Measurements from ENCODE around the gene DNAJC22.
"Not testable (repeated sequence)": the region's sequence is repeated elsewhere in the genome, so short reads cannot be mapped to it uniquely, and the experiment has no call there.

DNAJC22 gene

DNA sequence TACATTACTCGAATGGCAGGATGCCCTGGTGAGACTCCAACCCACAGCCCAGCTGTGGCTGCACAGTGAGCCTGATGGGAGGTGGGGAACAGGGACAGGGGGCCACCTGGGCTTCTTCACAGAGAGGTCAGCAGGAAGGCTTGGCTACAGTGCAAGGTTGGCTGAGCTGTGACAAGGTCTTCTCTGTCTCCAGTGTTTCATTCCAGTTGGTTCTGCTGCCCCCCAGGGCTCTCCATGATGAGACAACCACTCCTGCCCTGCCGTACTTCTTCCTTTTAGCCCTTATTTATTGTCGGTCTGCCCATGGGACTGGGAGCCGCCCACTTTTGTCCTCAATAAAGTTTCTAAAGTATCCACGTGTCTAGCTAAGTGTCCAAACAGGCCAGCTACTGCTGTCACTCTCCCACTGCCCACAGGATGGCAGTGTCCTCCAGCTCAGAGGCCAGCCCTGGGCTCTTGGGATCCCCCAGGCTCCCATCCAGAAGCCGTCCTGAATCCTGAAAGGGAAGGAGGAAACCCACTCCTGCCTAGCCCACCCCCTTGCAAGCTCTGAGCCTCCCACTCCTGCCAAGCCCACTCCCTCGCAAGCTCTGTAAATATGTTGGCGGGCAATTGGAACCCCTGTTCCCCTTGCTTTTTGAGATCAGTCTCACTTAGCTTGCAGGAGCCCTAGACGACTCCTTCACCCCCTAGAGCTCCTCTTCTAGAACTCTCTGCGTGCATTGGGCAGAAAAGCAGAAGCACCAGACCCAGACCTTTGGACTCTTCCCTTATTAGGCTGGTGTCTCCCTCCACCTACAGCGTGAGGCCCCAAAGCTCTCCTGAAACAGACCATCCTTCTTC, 15.1 kb upstream of the DNAJC22 start:
- peak; percentile 22 for DNase-seq

DNA sequence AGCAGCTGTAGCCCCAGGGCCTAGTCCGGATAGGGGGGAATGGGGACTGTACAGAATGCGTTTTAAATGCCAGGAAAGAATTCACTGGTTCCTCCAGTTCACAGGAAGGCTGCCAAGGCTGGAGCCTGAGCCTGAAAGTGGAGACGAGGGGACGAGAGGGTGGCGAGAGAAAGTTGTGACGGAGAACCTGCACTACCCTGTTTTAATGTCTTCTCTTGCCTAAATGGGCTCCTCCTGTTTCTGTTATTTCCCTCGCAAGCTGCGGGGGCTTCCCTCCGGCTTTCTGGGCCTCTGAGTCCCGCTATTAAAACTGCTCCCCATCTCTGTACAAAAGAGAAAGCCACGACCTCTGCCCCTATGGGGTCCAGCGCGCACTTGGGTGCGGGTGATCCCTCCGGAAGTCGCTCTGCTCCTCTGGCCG, 14.2 kb upstream of the DNAJC22 start:
- no peak for DNase-seq

DNA sequence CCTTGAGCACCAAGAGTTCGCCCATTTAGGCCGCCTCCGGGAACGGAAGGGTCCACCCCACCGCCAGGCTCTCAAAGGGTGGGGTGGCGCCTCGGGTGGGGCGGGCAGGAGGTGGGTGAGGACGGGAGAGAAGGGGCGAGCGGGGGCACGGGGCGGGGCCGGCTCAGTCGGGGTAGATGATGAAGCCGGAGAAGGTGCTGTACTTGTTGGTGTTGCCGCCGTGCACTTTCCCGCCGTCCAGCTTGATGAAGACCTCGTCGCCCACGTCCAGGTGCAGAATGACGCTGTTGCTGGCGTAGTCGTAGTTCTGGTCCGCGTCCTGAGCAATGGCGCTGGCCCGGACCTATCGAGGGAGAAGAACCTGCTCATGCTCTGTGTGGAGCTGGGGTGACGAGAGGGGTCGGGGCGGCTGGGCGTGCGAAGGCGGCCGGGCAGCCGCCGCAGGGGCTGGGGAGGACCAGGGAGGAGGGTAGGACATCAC, 13.8 kb upstream of the DNAJC22 start:
- DNase-seq = no peak

DNA sequence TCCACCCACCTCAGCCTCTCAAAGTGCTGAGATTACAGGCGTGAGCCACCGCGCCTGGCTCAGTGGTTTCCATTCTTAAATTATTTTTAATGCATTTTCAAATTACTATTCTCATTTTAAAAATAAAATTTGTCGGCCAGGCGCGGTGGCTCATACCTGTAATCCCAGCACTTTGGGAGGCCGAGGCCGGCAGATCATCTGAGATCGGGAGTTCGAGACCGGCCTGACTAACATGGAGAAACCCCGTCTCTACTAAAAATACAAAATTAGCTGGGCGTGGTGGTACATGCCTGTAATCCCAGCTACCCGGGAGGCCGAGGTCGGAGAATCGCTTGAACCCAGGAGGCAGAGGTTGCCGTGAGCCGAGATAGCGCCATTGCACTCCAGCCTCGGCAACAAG, 12.9 kb upstream of the DNAJC22 start:
- DNase-seq = not testable (repeated sequence)

DNA sequence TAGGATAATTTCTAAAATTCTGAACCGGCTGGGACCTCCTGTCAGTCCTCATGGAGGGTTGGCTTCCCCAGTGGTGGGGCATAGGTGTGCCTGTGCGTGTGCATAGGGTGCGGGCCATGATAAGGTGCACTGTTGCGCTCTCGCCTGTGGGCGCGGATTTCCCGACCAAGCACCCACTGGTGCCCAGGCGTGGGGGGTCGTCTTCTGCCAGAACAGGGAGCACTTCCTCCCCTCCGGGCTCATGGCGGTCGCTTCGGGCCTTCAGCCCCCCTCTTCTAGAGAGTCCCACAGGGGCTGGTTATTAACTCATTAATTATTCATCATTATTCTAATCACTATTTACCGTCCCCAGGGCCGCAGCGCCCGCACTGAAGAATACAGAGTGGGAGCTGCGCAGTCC, 12.5 kb upstream of the DNAJC22 start:
- DNase-seq = no peak

DNA sequence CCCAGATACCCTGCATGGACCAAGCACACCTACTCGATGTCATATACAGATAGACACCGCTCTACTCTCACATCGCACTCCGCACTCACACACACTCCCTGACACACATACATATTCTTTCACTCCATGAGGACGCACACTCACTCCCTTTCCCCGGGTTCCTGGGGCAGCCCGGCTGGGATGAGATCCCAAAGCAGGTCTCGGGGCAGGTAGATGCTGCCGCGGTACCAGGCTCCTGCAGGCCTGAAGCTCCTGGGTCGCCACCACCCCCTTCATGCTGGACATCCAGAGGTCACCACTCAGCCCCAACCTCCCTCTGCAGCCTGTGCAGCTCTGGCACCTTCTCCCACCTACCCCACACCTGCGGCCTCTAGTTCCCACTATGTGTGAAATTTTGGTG, 12.0 kb upstream of the DNAJC22 start:
- DNase-seq = no peak

DNA sequence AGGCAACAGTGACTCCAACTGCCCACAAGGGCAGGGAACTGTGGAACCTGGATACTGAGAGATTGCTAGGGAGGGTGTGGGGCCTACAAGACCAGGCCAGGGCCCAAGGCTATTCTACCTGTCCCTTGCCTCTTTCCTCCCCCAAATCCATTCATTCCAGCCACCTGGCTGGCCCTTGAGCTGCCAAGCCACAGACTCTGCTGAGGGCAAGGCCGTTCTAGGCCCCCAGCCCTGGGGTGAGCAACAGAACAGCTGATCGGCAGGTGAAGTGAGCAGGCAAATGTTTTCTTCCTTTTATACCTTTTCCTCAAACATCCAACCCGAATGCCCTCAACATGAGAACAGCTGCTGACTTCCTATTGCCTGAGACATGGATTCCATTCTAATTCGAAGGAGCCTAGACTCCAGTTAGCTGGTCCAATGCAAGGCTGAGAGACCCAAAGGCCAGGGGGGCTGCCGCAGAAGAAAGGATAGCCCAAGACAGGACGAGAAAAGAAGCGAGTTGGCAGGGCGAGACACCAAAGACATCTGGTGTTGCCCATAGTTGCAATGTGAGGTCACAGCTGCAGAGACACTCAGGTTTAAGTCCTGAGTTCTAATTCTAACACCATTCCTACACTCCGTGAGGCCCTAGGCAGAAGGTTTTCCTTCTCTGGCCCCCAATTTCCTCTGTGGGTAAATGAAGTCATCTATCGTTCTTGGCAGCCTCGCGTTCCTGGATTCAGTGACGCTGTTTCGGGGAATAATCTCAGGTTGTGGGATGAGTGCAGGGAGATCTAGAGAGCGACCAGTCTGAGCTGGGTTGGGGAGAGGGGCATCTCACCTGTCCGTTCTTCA, 11.4 kb upstream of the DNAJC22 start:
- DNase-seq = no peak

DNA sequence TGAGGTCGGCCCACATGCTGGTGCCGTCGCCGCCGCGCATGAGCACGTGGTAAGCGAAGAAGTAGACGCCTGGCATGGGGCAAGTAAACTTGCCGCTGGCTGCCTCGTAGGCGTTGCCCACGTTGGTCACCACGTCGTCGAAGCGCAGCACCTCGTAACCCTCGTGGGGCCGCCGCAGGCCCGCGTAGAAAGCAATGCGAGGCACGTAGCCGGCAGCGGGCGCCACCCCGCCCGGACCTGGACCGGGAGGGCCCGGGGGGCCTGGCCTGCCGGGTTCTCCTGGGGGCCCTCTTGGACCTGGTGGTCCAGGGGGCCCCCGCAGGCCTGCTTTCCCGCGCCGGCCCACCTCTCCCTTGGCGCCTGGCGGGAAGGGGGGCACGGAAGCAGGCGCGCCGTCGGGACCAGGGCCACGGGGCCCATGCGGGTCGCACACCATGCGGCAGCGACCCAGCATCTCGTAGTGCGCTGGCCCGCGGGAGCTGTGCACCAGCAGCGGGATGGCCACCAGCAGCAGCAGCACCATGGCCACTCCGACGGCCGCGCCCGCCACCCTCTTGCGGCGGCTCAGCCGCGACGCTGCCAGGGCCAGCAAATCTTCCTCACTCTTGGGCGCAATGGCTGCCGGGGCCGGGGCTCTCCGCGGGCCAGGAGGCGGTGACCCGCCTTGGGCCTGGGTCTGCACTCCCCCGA, 10.6 kb upstream of the DNAJC22 start:
- DNase-seq = no peak

DNA sequence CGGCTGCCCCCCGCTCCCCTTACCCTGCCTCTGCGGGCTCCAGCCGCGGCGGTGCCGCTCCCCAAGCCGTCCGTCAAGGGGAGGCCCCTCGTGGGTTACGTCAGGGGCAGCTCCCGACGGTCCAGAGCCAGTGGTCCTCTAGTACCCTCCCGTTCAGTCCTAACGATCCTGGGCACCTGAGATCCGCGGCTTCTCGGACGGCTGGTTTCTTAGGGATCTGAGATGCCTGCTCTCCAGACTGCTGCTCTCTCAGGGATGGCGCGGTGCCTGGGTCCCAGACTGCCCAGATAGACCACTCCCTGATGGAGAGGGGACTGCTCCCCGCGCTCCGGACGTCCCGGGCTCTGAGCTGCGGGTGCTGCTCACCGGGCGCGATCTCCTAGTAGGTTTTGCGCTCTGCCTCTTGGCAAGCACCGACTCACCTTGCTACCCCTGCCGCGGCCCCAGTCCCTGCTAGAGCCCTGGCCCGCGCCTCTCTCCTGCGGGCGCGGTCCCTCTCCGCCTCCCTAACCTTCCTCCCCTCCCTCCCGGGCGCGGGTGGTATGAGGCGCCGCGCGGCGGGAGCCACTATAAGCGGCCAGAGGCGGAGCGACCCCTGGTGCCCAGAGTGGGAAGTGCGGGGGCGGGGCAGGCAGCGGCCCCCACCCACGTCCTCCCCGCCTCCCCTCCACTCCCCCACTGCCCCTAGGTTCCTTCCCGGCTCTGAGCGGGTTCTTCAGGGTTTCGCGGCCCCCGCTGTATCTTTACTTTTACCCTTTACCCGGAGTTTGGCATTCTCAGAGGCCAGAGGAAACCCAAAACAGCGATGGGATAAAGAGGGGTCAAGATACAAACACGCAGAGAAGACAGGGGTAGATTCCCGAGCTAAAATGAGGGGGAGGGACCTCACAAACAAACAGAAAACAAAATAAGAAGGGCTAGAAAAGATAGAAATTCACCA, 9.8 kb upstream of the DNAJC22 start, which contains the start of gene C1QL4:
Gene C1QL4, minus strand, starts transcription at position 544 of the 940 bp plus-strand sequence. CDS start 711 bp downstream, outside the sequence.
- peak; percentile 20 for DNase-seq

DNA sequence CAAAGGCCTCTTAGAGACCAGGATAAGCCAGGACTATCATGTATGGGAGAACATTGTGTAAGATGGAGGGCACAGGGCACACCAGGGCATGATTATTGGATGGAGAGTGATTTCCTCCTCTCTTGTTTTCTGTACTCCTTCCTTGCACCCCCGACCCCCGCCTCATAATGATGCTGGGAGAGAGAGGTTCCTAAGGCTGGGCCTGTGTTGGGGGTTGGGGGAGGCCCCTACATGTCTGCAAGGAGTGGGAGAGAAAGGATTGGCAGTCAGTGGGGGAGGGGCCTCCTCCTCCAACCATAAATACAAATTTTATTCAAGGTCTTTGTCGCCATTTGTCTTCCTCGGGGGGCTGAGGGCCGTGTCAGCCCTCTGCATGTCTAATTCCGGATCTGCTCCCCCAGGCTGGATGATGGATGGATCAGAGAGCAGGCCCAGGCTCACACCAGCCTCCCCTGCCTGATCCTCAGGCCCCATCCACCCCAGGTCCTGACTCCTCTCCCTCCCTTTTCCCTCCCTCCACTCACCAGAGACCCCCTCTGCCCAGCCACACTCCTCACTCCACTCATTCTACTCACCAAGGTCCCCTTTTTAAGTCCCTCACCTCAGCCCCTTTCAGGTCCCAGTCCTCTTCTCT, 7.7 kb upstream of the DNAJC22 start:
- DNase-seq = no peak

DNA sequence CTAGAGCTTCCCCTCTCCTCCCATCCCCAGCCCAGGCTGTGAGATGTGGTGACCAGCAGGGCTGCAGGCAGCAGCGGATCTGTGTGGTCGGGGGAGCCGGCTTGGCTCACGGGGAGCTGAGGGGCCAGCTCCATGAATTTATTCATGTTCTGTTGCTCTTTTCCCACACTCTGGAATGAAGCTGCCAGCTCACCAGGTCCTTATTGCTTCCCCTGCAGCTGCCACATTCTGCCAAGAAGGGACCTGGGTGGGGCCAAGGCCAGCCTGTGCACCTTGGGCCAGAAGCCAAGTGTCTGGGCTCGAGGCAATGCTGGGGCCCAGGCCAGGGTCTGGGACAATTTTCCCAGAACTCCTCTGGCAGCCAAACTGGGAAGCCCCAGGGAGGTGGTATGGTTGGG, 7.2 kb upstream of the DNAJC22 start:
- no peak for DNase-seq

DNA sequence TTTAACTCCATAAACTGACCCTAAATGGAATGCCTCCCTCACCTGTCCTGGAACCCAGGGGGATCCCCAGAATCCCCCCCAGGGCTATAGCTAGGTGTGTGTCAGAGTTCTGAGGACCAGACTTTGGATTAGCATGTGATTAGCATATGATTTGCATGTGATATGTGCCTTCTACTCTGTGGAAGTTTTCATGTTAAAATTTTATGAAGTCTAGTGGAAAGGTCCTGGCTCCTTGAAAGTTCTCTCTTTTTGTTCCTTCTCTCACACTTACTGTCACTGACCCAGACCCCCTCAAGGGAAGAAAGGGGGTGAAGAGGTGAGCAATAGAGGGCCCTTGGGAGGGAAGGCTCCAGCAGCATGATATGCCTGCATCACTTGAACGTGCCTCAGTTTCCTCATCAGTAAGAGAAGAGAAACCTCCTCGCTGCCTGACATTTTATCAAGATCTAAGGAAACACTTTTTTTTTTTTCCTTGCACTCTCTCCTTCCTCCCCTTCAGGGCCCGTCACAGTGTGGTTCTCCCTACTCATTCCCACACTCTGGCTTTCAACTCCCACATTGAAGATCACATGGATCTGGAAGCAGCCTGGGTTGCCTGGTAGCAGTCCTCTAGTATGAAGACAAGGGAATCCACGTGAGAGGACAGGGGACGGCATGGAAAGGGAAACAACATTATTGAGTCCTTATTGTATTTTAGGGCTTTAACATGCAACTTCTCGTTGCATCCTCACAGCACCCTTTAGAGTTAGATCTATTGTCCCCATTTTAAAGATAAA, 6.4 kb upstream of the DNAJC22 start:
- DNase-seq = no peak

DNA sequence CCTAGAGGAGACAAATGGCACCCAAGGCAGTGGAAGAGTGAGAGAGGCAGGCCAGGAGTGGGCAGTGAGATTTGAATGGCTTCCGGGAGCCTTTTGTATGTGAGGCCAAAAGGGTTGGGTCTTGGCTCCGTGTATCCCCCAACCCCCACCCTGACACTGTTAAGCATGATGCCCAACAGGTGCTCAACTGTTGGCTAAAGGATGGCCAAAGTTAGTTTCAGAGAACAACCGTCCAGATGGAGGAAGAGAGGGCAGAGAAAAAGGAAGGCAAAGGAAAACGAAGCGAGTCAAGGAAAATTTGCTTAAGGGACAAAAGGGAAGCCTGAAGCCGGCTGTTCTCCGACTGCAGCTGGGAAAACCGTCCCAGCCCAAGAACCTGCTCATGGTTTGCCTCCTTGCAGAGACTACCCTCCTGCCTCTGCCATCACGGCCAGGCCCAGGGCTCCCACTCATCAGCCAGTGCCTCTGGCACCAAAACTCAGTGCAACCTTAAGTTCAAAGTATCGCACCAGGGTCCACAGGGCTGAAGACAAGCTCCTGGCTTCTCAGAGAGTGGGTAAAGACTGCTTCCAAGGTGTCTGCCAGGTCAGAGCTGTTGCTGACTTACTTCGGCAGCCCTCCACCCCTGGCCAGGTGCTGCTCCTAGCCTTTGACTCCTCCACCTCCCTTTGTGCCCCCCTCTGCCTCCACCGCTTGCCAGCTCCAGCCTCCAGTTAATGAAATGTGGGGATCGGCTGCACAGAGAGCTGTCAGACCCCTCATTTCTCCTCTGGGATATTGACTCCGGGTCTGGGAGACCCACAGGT, 5.5 kb upstream of the DNAJC22 start:
- no peak for DNase-seq

DNA sequence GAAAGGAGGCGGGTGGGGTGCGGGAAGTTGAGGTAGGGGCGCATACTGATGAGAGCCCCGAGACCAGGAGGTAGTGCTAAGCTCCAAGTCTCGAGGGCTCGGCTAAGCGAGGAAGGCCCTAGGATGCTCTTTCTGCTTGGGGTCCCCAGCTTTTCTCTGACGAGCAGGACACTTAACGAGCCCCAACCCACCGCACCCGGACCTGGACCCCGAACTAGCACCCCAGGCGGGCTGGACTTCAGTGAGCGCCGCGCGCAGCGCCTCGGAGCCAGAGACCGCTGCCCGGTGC, 5.0 kb upstream of the DNAJC22 start:
- DNase-seq = no peak

DNA sequence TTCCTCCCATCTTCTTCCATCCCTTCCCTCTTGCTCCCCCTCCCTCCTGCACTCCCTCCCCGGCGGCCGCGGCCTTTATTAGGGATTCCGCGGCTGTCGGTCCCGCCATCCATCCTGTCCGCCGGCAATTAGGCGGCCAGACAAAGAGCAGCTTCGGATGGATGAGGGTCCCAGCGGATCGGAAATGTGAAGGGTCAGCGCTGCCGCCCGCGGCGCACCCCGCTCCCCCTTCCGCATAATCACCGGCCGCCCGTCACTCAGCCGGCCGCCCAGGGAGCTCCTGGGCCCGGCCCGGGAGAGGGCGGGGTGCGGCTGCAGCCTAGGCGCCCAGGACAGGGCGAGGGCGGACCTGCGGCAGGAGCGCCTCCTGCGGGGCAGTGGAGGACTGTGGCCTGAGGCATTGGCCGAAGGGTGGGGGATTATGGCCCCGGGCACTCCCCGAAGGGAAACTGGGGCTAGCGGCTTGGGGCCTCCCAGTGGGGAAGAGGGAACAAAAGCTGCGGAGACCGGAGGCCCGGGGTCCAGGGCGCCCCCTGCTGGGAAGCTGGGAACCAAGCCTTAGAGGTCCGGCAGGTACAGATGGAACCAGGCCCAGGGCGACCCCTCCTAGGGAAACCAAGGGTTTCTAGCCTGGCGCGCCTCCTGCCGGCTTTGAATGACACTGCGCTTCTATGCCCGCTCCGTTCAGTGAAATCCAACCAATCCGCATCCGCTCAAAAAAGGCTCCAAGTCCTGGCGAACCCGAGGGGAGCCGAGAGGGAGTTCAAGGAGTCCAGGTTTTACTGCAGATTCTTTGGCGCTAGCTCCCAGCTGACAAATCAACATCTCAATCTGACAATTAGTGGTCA, 4.4 kb upstream of the DNAJC22 start:
- DNase-seq = peak; percentile 68

DNA sequence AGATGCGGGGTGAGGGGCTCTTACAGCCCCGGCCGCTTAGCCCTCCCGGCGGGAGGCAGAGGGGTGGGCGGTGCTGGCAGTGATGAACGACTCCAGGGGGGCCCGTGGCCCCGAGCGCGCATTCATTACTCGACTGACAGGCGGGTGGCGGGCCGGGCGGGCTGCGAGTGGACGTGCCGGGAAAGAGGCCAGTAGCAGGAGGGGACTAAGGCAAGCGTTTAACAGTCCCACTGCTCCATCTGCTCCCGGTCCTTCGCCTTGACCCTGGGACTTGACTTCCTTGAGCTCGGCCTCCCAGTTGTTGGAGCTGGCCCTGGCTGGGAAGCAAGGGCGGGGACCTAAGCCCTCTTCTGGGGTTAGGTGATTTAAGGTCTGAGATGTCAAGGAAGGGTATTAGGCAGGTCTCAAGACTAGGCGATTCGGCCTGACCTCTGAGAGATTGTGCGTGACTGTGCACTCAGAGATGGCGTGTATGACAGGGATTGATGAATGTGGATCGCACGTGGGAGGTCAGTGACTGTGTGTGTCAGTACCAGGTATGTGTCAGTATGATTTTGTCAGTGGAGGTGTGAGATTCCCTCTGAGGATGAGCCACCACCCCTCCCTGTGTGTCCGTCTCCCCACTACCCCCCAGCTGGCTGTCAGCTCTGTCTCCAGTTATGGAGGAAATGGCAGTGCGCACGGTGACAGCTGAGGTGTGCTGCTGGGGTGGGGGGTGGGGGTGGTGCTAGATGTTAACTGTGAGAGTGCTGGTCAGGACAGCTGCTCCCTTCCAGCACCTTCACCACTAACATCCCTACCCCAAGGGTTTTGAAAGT, 3.6 kb upstream of the DNAJC22 start:
- DNase-seq = no peak

DNA sequence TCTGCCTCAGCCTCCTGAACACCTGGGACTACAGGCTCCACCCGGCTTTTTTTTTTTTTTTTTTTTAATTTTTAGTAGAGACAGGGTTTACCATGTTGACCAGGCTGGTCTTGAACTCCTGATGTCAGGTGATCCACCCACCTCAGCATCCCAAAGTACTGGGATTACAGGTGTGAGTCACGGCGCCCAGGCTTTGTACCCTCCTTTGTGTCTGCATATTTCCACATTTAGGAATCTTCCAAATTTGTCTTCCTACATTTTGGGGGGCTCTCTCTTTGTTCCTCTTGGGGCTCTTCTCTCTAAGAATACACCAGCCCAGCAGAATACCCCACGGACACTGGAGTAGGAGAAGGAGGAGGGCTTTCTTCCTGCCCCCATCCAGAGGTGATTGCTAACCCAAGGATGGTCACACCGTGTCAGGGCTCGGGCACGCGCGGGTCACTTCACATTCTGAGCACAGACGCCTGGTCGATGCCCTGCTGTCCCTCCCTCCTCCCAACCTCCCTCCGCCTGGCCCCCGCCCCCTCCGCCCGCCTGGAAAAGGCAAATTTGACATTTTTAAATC, 2.1 kb upstream of the DNAJC22 start:
- no peak for DNase-seq
